HepG2 (cell line): ENCODE data around the gene QDPR. TPM values are rescaled to one million over a fixed set of nuclear protein-coding genes. Genes with fewer than 3 reads are reported as not detected.

Experiments
- DZIP1 ChIP-seq: sonication (generic); formaldehyde crosslinking; IDR thresholded peaks from 2 replicates; pipeline ENCODE4 v1.5.0; 2020; ENCODE audit warnings: mild to moderate bottlenecking, missing genetic modification reagents
- FUBP1 ChIP-seq: sonication (generic); formaldehyde crosslinking; IDR thresholded peaks from 2 replicates; pipeline ENCODE4 v1.5.1; 2020; ENCODE audit warnings: missing genetic modification reagents, mild to moderate bottlenecking, borderline replicate concordance
- GABPB1 ChIP-seq: IDR thresholded peaks from 2 replicates; pipeline ENCODE4 v1.6.1; 2016; ENCODE audit warnings: mild to moderate bottlenecking, missing genetic modification reagents, moderate library complexity, missing compliant biosample characterization
- ISL2 ChIP-seq: sonication (generic); formaldehyde crosslinking; IDR thresholded peaks from 2 replicates; pipeline ENCODE4 v1.5.0; 2020; ENCODE audit warnings: missing genetic modification reagents
- MAF1 ChIP-seq: sonication (generic); formaldehyde crosslinking; IDR thresholded peaks from 2 replicates; pipeline ENCODE4 v1.5.0; 2020; ENCODE audit warnings: missing genetic modification reagents, borderline replicate concordance
- NFYC ChIP-seq: IDR thresholded peaks from 2 replicates; pipeline ENCODE4 v1.6.1; 2016; ENCODE audit warnings: missing genetic modification reagents, missing compliant biosample characterization
- NR1H2 ChIP-seq: sonication (generic); formaldehyde crosslinking; IDR thresholded peaks from 2 replicates; pipeline ENCODE4 v1.8.1; 2022; ENCODE audit warnings: low read depth, missing genetic modification reagents, borderline replicate concordance
- ZBTB46 ChIP-seq: sonication (generic); formaldehyde crosslinking; IDR thresholded peaks from 2 replicates; pipeline ENCODE4 v1.4.0; 2020; ENCODE audit warnings: mild to moderate bottlenecking, missing genetic modification reagents, borderline replicate concordance
- ZNF3 ChIP-seq: IDR thresholded peaks from 2 replicates; pipeline ENCODE4 v1.7.0; 2017; ENCODE audit warnings: inconsistent platforms
- ZNF335 ChIP-seq: sonication (generic); formaldehyde crosslinking; IDR thresholded peaks from 2 replicates; pipeline ENCODE4 v1.4.0; 2020; ENCODE audit warnings: missing genetic modification reagents
- ZNF367 ChIP-seq: sonication (generic); formaldehyde crosslinking; IDR thresholded peaks from 2 replicates; pipeline ENCODE4 v1.4.0; 2020; ENCODE audit warnings: missing genetic modification reagents, borderline replicate concordance
- ZNF672 ChIP-seq: sonication (generic); formaldehyde crosslinking; IDR thresholded peaks from 2 replicates; pipeline ENCODE4 v1.8.1; 2022; ENCODE audit warnings: missing genetic modification reagents
- ZNF770 ChIP-seq: sonication (generic); formaldehyde crosslinking; IDR thresholded peaks from 2 replicates; pipeline ENCODE4 v1.5.0; 2020; ENCODE audit warnings: mild to moderate bottlenecking, missing genetic modification reagents
- polyA plus RNA-seq, 8 experiments: library from polyadenylated mRNA; depleted of rRNA in 3 of 8; stranded (reverse) in 7 of 8; unstranded in 1 of 8; fragments of >200 nt; fragmentation: Illumina TruSeq in 4 of 8; extraction: Trizol in 4 of 8; gene quantifications; 2 replicates each; pipeline versions ENCODE4 v1.2.1 to v1.2.3, GENCODE V29; 2011 to 2016; ENCODE audit warnings: low read depth in 4 of 8, missing spikeins in 1 of 8, mixed read lengths in 1 of 8; ENCODE audit not compliant: insufficient read depth in 1 of 8
- total RNA-seq, 5 experiments: library from RNA; depleted of rRNA; stranded (reverse); fragments of >200 nt; fragmentation: Illumina TruSeq; extraction: Trizol; gene quantifications; 2 replicates each; pipeline ENCODE4 v1.2.3, GENCODE V29; 2016; ENCODE audit warnings: low read depth in 1 of 5
- TF ChIP-seq, protein P1 (sequence below): sonication (generic); formaldehyde crosslinking; IDR thresholded peaks from 2 replicates; pipeline ENCODE4 v1.8.1; 2022; ENCODE audit warnings: low read depth, mild to moderate bottlenecking, missing genetic modification reagents

The QDPR gene
- total and polyA plus RNA-seq, 2 of the 13 experiments (the other 11 are each of a cell fraction or from before 2014, with no cell fraction given) = 9.9 to 95.5 TPM

DNA sequence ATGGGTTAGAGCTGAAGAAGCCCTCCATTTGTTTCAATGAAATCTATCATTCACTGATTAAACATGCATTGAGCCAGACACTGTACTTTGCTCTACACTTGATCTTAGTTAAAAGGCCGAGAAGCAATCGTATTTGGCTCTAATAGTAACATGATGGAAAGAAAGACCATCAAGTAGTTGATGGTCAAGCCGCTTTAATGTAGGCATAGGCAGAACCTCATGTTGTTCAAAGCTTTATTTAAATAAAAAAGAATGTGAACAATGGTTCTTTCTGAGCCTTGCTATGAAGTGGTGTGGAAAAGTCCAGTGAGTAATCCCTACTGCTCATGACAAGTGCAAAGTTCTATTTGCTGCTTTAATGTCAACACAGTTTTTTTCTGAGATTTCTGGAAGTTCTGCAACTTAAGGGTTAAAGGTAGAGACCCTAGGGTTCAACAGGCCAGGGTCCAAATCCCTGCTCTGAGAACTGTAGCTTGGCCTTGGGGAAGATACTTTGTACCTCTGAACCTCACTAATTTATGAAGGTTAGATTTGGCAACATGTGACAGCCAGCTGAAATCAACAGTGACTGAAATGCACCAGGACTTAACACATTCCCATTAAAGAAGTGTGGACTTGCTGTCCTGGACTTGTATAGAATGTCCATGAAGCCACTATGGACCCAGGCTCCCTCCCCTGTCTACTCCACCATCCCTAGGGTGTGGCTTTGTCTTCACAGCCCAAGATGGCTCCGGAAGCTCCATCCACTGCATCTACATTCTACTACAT, 47.2 kb upstream of the QDPR start (continued):
- TF ChIP-seq ZNF770 (CRISPR knock-in tag) (no peak; the same call in 1 of the 2 replicates), ZNF3 (CRISPR knock-in tag) (no peak; the same call in 1 of the 2 replicates), DZIP1 (no peak), ZBTB46 (CRISPR knock-in tag) (no peak), ZNF335 (CRISPR knock-in tag) (peak; percentile 71; the same call in 1 of the 2 replicates), ISL2 (CRISPR knock-in tag) (peak; percentile 96), NR1H2 (CRISPR knock-in tag) (peak; percentile 40; the same call in 1 of the 2 replicates), ZNF672 (no peak), GABPB1 (peak; percentile 58; the same call in 1 of the 2 replicates), NFYC (CRISPR knock-in tag) (peak; percentile 11; the same call in 1 of the 2 replicates), FUBP1 (no peak), ZNF367 (CRISPR knock-in tag) (no peak), MAF1 (0 out of 2 replicates have a peak, but pooled peaks have one; percentile 50)
- TF ChIP-seq, protein P1, sequence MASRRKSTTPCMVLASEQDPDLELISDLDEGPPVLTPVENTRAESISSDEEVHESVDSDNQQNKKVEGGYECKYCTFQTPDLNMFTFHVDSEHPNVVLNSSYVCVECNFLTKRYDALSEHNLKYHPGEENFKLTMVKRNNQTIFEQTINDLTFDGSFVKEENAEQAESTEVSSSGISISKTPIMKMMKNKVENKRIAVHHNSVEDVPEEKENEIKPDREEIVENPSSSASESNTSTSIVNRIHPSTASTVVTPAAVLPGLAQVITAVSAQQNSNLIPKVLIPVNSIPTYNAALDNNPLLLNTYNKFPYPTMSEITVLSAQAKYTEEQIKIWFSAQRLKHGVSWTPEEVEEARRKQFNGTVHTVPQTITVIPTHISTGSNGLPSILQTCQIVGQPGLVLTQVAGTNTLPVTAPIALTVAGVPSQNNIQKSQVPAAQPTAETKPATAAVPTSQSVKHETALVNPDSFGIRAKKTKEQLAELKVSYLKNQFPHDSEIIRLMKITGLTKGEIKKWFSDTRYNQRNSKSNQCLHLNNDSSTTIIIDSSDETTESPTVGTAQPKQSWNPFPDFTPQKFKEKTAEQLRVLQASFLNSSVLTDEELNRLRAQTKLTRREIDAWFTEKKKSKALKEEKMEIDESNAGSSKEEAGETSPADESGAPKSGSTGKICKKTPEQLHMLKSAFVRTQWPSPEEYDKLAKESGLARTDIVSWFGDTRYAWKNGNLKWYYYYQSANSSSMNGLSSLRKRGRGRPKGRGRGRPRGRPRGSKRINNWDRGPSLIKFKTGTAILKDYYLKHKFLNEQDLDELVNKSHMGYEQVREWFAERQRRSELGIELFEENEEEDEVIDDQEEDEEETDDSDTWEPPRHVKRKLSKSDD (CRISPR knock-in tag) = no peak
